HG02973 (cell line): ENCODE measurements around the gene PDE4D.

ENCODE experiments used
- ATAC-seq: cut with Tn5 transposase; IDR thresholded peaks from one replicate; pipeline ENCODE4 v1.9.1; 2021; ENCODE audit warnings: moderate library complexity; ENCODE audit not compliant: unreplicated experiment

The PDE4D gene

GRCh38 chr5:59169081-59169767 lies 724.3 kb downstream of the PDE4D start:
- ATAC-seq: no peak

DNA sequence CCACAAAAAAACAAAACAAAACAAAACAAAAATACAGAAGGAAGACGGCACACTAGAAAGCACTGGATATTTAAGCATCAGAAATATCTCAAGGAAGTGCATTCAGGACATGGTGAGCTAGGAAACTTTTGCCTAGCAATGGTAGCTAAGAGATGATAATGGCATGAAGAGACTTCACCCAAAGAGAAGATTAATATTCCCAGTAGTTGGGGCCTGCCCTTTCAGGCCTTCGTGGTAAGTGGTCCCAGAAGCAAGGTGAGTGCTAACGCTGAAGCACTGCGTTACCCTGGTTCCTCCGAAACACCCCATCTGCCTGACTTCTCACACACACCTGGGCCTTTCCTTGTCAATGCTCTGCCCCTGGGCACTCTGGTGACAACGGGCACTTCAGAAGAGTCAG lies 725.5 kb downstream of the PDE4D start:
- ATAC-seq: no peak

GRCh38 chr5:59164041-59164830 lies 729.3 kb downstream of the PDE4D start:
- ATAC-seq: no peak

DNA sequence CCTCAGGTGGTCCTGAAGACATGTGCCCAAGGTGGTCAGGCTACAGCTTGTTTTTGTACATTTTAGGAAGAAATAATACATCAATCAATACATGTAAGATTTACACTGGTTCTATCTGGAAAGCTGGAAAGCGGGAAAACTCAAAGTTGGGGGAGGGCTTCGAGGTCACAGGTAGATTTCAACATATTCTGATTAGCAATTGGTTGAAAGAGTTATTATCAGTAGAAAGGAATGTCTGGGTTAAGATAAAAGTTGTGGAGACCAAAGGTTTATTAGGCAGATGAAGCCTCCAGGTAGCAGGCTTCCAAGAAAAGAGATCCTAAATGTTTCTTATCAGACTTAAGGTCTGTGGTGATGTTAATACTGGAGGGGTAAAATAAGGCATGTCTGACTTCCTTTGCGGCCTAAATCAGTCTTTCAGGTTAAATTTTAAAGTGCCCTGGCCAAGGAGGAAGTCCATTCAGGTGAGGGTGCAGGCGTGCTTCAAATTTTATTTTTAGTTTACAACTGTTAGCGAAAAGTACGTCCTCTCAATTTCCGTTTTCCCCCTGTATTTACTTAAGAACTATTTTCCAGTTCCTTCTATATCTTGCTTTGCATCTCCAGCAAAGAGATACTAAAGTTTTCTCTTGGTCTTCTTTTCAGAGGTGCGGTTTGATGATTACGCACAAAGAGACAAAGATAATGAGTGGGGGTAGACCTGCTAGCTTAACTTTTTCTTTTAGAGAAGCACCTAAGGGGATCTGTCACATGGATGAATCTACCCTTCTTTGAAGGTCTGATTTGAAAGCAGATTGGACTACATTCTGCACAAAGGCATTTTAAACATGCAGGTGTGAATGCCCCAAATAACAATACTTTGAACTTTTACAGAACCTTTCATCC lies 732.1 kb downstream of the PDE4D start:
- ATAC-seq: no peak

DNA sequence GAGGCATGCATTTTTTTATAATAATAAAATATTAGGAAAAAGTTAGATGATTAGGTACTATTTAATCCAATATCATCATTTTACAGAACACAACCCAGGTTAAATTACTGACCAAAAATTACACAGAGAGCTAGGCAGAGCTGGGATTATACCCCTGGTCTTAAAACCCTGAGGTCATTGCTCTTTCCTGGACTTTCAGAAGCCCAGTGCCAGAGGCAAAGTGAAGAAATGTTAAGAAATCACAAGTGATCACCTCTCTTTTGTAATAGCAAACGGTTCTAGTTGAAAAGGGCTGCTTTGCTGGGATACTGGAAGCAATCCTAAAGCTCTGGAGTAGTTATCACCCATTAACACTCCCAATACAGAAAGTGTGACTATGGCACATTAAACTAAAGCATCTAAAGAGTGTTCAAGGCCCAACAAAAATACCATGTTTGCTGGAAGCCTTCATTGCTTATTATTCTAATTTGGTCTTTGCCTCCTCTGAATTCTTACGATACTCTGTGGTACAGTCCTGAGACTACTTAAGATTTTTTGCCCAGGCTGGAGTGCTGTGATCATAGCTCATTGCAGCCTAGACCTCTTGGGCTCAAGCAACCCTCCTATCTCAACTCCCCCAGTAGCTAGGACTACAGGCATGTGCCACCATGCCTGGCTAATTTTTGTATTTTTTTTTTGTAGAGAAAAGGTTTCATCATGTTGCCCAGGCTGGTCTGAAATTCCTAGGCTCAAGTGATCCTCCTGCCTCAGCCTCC lies 734.7 kb downstream of the PDE4D start:
- ATAC-seq: no peak

DNA sequence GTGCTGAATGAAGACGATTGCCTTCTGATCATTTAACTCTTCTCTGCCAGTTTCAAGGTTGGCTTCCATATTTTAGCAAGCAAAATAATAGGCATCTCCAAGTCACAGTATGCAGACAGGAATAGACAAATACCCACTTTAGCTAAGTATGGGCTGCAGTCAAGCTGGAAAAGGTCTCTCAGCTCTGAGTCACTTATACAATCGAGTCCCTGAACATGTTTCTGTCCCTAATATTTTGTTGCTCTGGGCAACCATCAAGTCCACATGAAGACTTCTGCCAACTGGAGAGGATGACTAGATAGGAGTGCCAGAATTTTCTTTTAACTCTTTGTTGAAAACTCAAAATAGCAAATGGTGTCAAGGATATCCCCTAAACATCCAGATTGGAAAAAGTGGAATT lies 735.4 kb downstream of the PDE4D start:
- ATAC-seq: no peak

- ATAC-seq: no peak
Observed at GRCh38 chr5:59157068-59157467, 736.5 kb downstream of the PDE4D start.

DNA sequence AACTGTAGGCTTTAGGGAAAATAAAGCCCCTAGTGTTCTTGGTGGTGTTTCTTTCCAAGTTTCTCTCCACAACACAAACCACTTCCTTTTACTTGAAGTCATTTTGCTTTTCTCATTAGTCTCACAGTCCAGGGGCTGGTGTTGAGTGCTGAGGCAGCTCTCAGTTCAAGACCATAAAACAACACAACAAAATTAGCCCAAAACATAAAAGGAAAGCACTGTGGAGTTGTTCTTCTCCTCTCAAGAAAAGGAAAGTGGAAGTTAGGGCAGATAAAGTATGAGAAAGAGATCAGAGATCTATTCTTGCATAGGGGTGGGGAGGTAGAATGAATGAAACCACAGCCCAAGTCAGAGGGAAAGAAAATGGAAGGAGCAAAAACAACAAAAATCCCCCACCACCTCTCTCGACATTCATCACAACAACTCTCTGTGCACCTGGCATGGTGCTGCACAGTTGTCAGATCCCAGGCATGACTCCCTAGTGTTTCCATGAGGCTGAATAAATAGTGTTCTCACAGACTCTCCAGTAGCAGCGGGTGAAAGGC lies 740.8 kb downstream of the PDE4D start:
- ATAC-seq: no peak

DNA sequence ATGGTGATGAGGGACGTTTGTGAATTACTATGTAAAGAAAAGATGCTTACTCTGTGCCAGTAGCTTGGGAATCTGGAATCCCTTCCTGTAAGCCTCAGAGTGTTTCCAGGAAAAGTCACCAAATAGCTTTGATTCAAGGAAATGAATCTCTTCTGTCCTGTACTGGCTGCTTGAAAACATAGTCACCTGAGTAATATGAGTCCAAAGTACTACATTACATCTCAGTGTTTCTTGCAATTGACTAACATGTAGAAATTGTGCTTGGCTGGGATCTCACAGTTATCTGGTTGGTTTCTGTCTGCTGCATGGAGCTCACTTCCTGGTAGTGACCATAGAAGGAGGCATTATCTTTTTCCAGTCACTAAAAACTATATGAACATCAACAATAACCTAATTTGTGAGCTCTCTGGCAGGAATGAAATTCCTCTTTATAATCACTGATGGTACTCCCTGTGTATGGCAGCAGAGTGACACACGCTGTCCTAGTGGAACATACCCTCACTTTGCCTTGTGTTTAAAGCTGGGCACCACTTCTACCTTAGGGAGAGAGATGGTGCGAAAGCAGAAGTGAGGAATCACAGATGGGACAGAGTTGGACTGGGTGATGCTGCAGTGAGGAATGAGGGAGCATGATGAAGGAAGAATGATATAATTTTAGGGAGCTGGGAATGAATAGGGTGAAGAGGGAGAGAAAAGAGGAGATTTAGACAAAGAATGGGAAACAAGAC lies 742.2 kb downstream of the PDE4D start:
- ATAC-seq: no peak

DNA sequence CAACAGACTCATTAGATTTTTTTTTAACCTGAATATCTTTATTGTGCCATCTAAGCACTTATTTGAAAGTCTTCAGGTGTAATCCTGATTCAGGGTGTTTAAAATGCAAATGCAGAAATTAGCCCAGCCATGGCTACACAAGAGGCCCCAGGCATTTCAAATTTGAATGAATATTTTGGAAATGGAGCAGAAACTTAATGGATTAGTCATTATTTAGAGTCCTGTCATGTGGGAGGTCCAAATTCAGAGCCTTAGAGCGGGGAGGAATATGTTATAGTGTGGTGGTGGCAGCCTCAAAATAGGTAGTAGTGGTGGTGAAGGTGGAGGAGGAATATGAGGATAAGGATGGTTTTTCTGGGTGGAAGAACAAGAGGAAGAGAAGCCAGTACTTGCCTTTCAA lies 743.7 kb downstream of the PDE4D start:
- ATAC-seq: no peak

- ATAC-seq: no peak
Observed at GRCh38 chr5:59149271-59149670, 744.3 kb downstream of the PDE4D start.

GRCh38 chr5:59146729-59147128 lies 746.8 kb downstream of the PDE4D start:
- no peak for ATAC-seq

DNA sequence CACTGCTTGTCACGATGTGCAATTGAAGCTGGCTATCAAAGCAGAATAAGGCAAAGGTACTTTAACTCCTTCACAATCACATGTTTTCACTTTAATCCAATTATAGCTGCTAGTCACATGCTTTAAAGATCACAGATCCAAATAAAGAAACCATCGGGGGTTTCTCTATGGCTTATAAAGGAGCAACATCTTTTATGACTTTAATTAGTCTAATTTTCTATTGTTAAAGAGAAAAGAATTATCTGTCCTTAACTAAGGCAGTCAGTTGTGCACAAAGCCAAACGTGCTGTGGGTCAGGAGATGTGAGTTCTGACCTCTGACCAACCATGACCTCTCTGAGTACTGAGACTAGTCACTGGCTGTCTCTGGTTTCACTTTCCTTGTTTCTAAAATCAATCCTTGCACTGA lies 749.6 kb downstream of the PDE4D start:
- peak; percentile 97 for ATAC-seq

DNA sequence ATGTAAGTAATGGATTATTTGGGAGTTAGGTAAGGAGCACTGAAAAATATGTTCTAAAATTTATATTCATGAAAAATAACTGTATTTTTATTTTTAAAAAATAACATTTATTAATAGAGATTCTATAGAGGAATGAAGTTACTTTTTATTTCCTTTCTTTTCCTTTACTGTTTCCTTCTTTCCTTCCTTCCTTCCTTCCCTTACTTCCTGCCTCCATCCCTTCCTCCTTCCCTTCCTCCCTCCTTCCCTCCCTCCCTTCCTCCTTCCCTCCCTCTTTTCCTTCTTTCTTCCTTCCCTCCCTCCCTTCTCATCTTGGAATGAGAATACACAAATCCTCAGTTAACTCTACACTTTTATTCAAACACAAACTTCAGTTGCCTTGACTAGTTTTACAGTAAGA lies 750.6 kb downstream of the PDE4D start:
- ATAC-seq: no peak

DNA sequence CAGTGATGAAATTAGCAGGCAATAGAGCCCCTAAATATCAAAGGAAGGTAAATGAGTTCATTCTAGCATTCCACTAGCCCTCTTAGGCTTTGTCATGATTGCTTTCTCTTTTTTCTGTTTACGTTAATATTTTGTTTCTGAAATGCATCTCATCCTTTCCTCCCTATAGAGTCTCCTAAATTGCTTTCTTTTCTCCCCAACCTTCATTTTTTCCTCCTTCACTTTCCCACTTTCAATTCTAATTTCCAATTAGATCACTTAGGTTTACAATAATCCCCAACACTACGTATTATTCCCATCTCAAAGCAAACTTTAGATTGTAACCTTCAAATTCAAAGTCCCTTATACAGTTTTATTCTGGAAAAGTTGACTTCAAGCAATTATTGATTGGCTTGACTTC lies 751.4 kb downstream of the PDE4D start:
- no peak for ATAC-seq

DNA sequence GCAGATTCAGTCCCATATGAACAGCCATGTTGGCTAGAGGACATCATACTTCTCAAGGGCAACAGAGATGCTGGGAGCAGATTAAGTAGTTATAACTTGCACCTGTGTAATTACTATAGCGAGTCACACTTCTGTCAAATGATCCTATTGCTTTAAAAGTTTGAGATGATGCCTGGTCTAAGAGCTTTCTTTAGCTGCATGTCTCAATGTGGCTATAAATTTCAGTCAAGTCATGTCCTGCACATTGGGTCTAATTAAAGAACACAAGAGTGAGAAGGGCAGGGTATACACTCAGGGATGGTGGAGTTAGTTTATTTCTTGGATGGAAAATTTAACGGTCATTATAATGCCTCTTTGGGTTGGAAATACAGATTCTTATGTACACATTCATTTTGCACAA lies 753.4 kb downstream of the PDE4D start:
- ATAC-seq: no peak

GRCh38 chr5:59139695-59140094 lies 753.8 kb downstream of the PDE4D start:
- ATAC-seq: peak; percentile 59

GRCh38 chr5:59138509-59138908 lies 755.0 kb downstream of the PDE4D start:
- no peak for ATAC-seq

DNA sequence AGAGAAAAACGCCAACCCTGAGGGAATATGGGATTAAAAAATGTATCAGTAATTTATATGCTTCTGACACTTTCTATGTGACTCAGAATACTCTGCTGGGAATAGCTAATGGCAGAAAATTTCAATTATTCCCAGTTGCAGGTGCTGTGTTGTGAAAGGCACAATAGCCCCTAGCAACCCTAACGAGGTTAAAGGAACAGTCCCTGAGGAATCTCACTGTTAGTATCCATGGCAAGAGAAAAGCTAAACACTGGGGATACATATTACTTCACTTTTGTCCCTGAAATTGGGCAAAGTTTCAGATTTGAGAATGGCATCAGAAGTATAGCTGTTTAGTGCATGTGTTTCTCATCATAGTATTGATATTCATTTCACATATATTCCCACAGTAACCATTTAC lies 755.7 kb downstream of the PDE4D start:
- ATAC-seq: no peak

GRCh38 chr5:59136549-59136948 lies 757.0 kb downstream of the PDE4D start:
- ATAC-seq: no peak
